B cell (primary cell): ENCODE measurements around the gene TPSG1.

ENCODE experiments used
- EZH2 ChIP-seq: IDR thresholded peaks from 2 replicates; pipeline ENCODE4 v1.6.1; 2012; ENCODE audit warnings: borderline replicate concordance, low read depth, mild to moderate bottlenecking, moderate library complexity, low read length; ENCODE audit not compliant: insufficient read depth, poor library complexity, severe bottlenecking
- TF ChIP-seq, protein P1 (sequence below): fragments of 200-600 bp; IDR thresholded peaks from one replicate; pipeline ENCODE4 v1.8.0; 2022; ENCODE audit warnings: antibody characterized with exemption, mild to moderate bottlenecking

DNA sequence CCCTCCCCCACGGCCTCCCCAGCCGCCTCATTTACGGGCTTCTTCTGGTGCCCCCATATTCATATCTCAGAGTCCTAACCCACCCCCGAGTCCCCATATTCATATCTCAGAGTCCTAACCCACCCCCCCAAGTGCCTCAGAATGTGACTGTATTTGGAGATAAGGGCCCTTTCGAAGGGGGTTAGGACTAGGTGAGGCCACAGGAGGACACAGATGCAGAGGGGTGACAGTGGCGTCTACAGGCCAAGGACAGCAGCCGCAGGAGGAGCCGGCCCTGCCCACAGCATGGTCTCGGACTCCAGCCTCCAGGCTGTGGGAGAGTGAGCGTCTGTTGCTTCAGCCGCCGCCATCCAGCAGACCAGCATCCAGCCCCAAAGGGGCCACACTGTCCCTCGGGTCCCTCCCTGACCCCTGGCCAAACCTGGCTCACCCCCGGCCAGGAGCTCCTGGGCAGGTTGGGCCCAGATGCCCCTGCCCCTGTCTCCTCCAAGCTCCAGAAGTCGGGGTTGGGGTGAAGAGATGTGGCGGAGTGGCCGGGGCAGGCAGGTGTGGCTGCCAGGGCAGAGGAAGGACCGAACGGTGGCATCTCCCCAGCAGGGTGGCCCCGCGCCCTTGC, 46.7 kb downstream of the TPSG1 start:
- TF ChIP-seq, protein P1, sequence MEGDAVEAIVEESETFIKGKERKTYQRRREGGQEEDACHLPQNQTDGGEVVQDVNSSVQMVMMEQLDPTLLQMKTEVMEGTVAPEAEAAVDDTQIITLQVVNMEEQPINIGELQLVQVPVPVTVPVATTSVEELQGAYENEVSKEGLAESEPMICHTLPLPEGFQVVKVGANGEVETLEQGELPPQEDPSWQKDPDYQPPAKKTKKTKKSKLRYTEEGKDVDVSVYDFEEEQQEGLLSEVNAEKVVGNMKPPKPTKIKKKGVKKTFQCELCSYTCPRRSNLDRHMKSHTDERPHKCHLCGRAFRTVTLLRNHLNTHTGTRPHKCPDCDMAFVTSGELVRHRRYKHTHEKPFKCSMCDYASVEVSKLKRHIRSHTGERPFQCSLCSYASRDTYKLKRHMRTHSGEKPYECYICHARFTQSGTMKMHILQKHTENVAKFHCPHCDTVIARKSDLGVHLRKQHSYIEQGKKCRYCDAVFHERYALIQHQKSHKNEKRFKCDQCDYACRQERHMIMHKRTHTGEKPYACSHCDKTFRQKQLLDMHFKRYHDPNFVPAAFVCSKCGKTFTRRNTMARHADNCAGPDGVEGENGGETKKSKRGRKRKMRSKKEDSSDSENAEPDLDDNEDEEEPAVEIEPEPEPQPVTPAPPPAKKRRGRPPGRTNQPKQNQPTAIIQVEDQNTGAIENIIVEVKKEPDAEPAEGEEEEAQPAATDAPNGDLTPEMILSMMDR, result no peak
- TF ChIP-seq EZH2, result no peak
